GM18873 (cell line): Measurements from ENCODE around the gene ZPBP.

ENCODE experiments used
- ATAC-seq: cut with Tn5 transposase; IDR thresholded peaks from one replicate; pipeline ENCODE4 v1.9.1; 2021; ENCODE audit warnings: mild to moderate bottlenecking, moderate library complexity, moderate number of reproducible peaks; ENCODE audit not compliant: unreplicated experiment, low FRiP score

ZPBP gene, protein sequence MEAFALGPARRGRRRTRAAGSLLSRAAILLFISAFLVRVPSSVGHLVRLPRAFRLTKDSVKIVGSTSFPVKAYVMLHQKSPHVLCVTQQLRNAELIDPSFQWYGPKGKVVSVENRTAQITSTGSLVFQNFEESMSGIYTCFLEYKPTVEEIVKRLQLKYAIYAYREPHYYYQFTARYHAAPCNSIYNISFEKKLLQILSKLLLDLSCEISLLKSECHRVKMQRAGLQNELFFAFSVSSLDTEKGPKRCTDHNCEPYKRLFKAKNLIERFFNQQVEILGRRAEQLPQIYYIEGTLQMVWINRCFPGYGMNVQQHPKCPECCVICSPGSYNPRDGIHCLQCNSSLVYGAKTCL

DNA sequence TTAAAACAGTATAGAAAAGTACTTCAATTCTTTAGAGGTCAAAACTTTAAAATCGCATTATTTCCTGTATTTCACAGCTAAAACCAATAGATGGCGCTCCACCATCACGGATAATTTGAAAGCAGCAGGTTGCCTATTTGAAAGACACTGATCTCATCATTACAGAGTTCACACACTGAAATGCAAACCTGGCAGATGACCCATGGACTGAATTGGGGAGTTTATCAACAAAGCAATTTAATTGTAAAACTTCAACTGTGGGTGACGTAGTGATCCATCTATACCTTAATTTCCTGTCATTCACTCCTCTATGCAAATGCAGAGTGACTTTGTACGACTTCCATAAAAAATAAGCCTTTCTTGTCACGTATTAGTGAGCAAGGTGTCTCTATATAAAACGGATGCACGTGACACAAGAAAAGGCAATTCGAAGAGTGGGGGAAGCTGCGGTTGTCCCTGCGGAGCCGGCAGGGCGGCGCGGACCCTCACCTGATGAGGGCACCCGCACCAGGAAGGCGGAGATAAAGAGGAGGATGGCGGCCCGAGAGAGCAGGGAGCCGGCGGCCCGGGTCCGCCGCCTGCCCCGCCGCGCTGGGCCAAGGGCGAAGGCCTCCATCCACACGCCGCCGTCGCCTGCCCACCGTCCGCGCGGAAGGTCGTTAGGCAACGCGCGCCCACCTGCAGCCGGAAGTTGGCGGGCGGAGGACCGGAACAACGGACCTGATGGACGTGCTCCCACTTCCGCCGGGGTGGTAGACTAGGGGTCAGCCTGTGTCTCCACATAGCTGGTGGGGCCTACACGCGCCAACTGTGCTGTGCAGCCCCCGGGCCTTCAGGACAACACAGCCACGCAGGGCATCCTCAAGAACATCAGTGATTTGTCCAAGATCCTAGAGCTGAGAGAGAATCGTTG, at the start of gene ZPBP:
Gene ZPBP, minus strand, starts transcription at position 668 of the 913 bp plus-strand sequence. Its CDS starts 52 bp downstream, at position 616.
- peak; percentile 70 for ATAC-seq

DNA sequence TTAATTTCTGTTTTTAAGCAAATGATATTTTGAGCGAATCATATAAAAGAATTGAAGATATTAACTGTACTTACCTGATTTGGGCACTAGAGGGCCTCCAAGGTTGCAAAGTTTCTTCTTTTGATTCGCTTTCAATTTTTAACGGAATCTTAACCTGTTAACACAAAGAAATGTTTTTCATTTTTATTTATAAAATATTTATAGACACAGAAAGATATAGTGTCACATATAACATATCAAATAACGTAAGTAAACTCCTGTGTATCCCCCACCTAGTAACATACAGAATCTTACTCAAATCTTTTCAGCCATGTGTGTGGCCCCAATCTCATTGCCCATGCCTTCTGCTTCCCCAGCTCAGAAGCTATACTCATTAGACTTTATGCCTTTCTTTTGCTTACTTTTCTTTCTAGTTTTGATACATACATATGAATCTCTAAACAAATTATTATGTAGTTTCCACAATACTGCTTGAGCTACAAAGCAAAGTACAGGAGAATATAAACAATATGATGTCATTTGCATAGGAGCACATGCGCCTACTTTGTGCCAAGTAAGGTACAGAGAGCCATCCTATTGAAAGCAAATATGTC, 49.5 kb upstream of the ZPBP start:
- ATAC-seq = peak; percentile 40

DNA sequence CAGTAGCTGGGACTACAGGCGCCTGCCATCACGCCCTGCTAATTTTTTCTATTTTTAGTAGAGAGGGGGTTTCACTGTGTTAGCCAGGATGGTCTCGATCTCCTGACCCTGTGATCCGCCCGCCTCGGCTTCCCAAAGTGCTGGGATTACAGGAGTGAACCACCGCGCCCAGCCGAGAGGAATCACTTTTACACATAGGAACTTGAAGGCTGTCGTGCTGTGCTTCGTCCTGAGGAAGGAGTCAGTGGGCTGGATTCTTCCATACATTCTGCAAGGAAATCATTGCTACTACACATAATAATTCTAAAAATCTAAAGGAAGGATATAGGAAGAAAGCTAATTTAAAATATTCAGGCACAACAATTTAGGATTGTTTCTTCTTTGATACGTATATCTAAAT, 48.8 kb upstream of the ZPBP start:
- ATAC-seq = no peak

DNA sequence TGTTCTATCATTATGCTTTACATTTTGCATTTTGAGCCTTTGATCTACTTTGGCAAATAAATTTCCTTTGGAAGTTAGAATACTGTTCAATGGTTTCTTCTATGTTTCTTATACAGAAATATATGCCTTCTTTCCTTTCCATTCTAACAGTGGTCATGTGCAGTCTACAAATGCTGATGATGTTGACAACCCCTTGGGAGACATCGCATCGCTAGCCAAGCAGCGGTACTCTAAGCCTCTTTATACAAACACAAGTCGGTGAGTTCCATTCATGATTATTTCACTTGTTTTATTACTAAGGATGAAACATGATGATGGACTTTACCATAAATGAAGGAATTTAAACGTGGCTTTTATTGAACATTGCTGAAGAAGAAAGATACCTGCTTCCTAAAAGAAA, 48.1 kb upstream of the ZPBP start:
- ATAC-seq = no peak

DNA sequence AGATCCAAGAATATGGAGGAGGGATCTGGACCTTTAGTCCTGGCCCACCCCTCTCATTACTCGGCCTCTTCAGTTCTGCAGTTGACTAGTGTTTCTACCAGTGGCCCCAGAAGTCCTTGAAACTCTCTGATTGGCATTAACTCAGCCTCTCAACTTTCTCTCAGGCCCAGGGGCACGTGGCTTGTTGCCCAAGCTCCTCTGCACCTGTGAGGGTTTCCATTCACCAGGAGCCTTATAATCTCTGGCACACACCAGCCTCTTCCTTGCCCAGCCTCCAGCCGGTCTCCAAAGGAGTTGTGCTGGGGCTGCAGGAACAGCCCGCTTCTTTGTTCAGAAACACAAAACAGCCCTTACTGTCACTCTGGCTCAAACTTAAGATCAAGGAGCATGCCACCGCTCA, 47.6 kb upstream of the ZPBP start:
- ATAC-seq = no peak

DNA sequence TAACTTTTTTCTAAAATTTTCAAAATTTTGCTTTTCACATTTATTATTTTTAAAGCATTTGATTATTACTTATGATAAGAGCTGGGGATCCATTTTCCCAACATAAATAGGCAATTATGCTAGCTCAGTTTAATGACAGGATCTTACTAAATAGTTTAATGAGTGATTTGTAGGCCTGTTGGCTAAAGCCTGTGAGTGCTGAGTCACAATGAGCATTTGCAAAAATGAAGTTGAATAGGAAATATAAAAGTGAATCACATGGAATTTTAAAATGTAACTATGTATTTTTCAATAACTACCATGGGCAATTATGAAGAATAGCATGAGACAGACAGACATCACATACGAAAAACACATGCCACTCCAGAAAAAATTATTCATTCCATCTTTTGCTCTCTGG, 45.1 kb upstream of the ZPBP start:
- ATAC-seq = no peak

DNA sequence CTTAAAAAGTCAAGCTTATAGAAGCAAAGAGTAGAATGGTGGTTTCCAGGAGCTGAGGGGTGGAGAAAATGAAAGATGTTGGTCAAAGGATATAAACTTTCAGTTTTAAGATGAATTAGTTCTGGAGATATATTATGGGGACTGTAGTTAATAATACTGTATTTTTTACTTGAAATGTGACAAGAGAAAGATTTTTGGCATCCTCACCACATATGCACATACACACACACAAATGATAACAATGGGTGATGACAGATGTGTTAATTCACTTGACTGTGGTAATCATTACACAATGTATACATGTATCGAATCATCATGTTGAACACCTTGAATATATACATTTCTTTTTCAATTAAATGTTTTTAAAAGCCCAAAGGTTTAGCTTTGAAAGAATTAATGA, 32.7 kb upstream of the ZPBP start:
- no peak for ATAC-seq

DNA sequence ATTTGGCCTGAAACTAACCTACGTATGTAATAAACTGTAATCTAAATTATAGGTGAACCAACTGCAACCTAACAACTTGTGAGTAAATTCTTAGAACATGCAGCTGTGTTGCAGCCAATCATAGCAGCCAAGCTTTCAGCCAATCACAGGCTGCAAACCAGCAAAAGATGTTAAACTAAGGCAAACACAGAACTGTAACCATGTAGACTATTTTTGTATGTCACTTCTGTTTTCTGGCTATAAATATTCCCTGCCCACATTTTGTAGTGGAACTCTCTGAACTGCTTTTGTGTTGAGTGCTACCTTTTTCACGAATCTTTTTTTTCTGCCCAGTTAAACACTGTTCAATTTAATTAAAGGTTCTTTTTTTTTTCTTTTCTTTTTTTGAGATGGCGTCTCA, 28.2 kb upstream of the ZPBP start:
- ATAC-seq = peak; percentile 57

DNA sequence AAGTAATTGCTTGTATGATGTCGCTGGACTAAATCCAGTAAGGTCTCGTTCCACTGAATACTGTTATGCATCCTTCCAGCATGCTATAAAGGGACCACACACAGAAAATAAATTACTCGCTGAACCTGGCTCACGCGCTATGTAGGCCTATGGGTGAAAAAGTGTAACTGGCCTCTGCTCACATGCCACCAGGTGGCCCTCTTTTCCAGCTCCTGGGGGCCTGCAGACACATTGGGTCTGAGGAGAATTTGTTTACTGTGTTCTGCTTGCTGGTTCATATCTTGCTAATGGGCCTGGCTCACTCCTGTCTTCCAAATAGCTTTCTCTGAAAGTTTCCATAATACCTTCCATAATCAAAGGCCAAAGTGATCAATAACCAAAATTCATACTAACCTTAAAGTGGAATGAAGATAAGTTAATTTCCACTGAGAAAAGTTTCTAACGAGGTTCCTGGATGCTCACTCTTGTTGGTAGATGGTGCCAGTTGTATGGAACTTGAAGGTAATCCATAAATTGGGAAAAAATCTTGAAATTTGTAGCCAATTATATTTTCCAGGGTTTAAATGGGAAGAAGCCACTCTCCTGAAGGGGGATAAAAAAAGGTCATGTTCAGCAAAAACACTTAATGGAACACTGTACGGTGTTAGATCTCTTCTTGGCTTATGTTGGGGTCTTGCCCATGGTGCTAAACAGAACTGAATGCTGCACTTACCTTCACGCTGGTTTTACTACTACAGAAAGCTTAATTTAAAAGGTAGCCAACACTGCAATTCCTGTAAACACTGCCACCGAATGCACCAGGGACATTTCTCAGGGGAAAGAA, 27.0 kb upstream of the ZPBP start:
- ATAC-seq = peak; percentile 77

DNA sequence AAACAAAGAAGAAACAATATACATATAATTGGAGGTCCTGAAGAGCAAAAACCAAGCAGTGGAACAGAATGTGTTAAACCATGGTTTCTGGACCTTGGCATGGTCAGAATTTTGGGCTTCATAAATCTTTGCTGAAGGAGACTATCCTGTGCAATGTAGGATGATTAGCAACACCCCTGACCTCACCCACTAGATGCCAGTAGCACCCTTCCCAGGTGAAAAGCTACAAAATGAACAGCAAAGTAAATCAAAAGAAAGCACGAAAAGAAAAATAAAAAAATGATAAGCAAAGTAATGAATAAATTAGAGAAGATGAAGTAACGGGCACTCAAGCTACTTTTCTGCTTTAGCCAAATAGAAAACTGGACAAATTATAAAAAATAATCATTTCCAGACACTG, 19.2 kb upstream of the ZPBP start:
- no peak for ATAC-seq

DNA sequence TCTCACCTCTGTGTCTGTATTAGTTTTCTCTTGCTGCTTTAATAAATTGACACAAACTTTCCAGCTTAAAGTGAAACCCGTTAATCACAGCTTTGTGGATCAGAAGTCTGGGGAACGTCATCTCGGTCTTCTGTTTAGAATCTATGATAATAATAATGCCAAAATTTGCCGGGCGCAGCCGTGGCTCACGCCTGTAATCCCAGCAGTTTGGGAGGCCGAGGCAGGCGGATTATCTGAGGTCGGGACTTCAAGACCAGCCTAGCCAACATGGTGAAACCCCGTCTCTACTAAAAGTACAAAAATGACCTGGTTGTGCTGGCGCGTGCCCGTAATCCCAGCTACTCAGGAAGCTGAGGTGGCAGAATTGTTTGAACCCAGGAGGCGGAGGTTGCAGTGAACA, 8.8 kb upstream of the ZPBP start:
- no peak for ATAC-seq

DNA sequence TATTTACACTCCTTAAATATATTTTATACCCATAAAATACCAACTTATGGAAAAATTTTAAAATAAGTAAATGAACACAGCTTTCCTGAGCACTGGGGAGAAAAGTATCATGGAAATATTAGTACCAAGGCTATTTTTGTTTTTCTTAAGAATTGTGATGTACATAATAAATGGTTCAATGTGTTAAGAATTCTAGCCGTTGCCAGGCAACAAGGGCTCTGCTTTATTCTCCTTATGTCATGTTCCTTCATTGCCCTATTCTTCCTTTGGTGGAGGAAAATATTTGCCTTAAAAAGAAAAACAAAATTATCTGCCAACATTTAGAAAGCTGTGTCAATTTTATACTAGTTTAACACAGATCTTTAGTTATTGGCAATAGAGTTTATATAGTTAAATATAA, 2.6 kb upstream of the ZPBP start:
- no peak for ATAC-seq

DNA sequence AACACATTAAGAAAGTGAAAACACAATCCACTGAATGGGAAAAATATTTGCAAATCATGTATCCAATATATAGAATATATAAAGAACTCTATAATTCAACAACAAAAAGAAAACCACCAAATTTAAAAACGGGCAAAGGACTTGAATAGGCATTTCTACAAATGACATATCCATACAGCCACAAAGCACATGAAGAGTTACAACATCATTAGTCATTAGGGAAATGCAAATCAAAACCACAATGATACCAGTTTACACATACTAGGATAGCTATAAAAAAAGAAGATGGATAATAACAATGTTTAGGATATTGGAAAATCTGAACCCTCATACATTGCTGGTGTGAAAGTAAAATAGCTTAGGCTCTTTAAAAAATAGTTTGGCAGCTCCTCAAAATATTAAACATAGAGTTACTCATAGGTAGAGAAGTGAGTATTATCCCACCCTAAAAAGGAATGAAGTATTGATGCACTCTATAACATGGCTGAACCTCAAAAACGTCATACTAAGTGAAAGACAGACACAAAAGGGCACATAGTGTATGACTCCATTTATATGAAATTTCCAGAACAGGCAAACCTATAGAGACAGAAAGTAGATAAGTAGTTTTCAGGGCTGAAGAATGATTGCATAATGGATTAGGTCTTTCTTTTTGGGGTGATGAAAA, 4.5 kb downstream of the ZPBP start:
- no peak for ATAC-seq

DNA sequence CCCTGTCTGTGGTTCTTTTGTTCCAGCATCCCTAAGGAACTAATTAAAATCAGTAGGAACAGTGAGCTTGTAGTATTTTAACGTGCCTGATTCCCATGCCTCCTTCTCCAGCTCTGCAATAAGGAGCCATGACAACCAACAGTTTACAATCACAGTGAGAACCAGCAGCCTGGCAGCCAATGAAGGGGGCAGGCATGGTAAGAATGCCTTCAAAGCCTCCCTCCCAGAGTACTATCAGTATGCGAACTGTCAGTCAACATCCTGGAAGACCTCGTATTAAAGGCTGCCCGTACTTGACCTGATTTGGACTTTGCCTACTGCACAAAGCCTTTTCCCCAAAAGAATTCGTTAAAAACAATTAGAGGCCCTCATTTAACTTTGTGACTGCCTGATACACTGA, 7.7 kb downstream of the ZPBP start:
- no peak for ATAC-seq

DNA sequence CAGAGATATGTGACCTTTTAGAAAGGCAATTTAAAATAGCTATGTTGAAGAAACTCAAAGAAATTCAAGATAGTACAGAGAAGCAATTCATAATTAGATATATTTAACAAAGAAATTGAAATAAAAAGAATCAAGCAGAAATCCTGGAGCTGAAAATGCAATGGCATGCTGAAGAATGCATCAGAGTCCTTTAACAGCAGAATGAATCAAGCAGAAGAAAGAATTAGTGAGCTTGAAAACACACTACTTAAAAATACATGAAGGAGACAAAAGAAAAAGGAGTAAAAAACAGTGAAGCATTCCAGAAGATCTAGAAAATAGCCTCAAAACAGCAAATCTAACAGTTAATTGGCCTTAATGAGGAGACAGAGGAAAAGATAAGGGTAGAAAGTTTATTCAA, 20.0 kb downstream of the ZPBP start:
- ATAC-seq = no peak

DNA sequence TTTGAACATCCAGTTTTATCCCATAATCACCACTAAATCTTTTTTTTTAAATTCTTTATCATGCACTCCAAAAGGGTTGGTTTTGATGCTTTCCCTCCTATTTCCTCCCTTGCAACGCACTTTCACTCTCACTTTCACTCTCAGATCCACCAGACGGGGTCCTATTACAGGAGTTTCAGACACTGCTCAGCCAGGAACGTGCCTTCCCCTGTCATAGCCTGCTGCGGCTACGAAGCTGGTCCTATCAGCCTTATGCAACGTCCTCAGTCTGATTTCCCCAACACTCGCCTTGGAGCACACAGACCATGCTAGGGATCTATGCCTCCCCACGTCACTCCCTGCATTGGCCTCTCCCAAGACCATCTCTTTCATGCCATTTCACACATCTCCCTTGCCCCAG, 23.4 kb downstream of the ZPBP start:
- ATAC-seq = no peak

DNA sequence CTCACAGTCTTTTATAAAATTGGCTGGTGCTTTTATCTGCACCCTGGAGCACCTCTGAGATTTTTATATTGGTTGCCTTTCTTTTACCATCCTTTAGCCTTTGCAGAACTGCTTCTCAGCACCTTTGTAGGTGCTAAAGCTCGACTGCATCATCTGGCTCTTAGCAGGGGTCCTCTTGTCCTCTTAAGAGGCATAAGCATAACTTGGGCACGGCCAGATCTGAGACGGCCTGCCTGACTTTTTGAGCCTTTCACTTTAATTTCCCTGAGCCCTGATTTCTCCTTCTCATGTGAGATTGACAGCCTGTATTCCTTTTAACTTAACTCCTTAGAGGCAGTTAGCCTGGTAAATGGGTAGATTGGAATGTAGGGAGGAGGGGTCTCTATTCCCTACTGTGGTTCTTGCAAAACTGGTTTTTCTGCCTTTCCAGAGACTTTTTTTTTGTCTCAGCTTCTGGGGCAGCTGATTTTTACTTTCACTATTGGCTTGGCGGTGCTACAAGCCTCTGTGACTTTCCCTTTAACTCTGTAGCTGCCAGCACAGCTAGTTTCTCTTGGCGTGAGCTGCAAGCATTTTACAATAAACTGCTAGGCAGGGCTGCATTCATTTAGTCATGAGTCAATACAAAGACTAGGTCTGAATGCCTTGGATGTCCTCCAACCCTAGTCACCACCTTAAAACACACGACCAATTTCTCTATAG, 24.0 kb downstream of the ZPBP start:
- ATAC-seq = no peak

DNA sequence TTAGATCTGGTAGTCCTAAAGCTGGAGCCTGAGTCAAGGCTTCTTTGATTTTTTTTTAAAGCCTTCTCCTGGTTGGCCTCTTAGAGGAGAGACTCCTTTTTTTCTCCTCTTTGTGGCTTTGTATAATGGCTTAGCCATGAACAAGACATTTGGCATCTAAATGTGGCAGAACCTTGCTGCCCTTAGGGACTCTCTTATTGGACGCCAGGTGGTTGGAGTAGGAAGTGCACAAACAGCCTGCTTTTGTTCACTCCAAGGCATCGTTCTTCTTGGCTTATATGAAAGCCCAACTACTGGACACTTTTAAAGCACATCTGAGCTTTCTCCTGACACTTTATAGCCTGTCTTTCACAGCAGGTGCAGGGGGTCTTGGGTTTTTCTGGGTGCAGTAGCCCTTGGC, 25.0 kb downstream of the ZPBP start:
- no peak for ATAC-seq

DNA sequence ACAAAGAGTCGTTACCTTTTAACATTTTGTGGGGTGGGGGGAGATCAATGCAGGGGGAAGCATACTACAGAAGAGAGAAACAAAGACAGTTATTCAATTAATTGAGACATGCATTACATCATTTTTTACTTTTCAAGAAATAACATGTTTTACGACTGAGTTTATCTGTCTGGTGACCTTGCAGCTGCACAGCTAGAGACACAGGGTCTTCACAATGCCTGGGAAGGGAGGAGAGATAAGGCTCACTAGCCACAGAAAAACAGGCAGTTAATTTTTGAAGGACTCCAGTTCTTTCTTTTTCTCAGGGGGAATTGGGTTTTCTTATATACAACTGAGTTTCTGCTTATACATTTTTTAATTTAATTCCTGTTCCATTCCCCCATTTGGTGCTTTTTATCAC, 30.1 kb downstream of the ZPBP start:
- no peak for ATAC-seq
